NCI-H446 (cell line): ENCODE measurements around the gene CCDC69.
"Not testable (repeated sequence)": the region's sequence is repeated elsewhere in the genome, so short reads cannot be mapped to it uniquely, and the experiment has no call there.

Source experiments
- DNase-seq, 2 experiments: peaks; one replicate each; lab custom pipeline; 2025; lab: John Stamatoyannopoulos, UW

Gene CCDC69

GRCh38 chr5:151192626-151193025 lies 31.3 kb downstream of the CCDC69 start:
- no peak for DNase-seq

GRCh38 chr5:151191661-151192060 lies 32.2 kb downstream of the CCDC69 start:
- DNase-seq, result no peak

GRCh38 chr5:151189151-151189550 lies 34.7 kb downstream of the CCDC69 start:
- DNase-seq, result no peak

GRCh38 chr5:151186538-151186937 lies 37.4 kb downstream of the CCDC69 start:
- DNase-seq, result no peak

GRCh38 chr5:151186052-151186451 lies 37.8 kb downstream of the CCDC69 start:
- DNase-seq, result no peak

- no peak for DNase-seq
These were observed 39.4 kb downstream of the CCDC69 start for GRCh38 chr5:151184316-151185042.

- no peak for DNase-seq
These were observed 40.2 kb downstream of the CCDC69 start for GRCh38 chr5:151183456-151184245.

GRCh38 chr5:151182976-151183375 lies 40.9 kb downstream of the CCDC69 start:
- DNase-seq, result no peak

- no peak for DNase-seq
These were observed 41.4 kb downstream of the CCDC69 start for GRCh38 chr5:151182524-151182900.

GRCh38 chr5:151181818-151182523 lies 41.9 kb downstream of the CCDC69 start:
- no peak for DNase-seq

GRCh38 chr5:151180291-151180690 lies 43.6 kb downstream of the CCDC69 start:
- no peak for DNase-seq

GRCh38 chr5:151179489-151179840 lies 44.4 kb downstream of the CCDC69 start:
- no peak for DNase-seq

- DNase-seq, result no peak
These were observed 45.0 kb downstream of the CCDC69 start for GRCh38 chr5:151178777-151179488.

GRCh38 chr5:151178372-151178771 lies 45.5 kb downstream of the CCDC69 start:
- DNase-seq, result no peak

GRCh38 chr5:151176268-151176667 lies 47.6 kb downstream of the CCDC69 start:
- DNase-seq, result not testable (repeated sequence)

- DNase-seq, result peak in 1 of 2 experiments; percentile 69
These were observed 49.2 kb downstream of the CCDC69 start for GRCh38 chr5:151174612-151175101.

GRCh38 chr5:151173711-151174611 lies 49.9 kb downstream of the CCDC69 start:
- DNase-seq, result no peak

GRCh38 chr5:151171529-151171928 lies 52.4 kb downstream of the CCDC69 start:
- no peak for DNase-seq

- DNase-seq, result no peak
These were observed 55.1 kb downstream of the CCDC69 start for GRCh38 chr5:151168602-151169344.

- DNase-seq, result no peak
These were observed 56.9 kb downstream of the CCDC69 start for GRCh38 chr5:151167022-151167421.
